ENCODE data around the gene KRT72.

The KRT72 gene

GRCh38 chr12:52646613-52647012 is 45.4 kb upstream of the KRT72 start:
- TF ChIP-seq REST (IDR thresholded peaks at IDR 0.05; ENCODE audit: insufficient read depth in 1 of 2, low read depth in 2 of 2, low read length in 2 of 2) (no peak), SIN3A (IDR thresholded peaks at IDR 0.05; ENCODE audit: borderline replicate concordance, insufficient read depth, low read length) (no peak), POLR2AphosphoS5 (IDR thresholded peaks at IDR 0.05; ENCODE audit: low read depth, low read length) (no peak)

GRCh38 chr12:52645982-52646381 is 44.7 kb upstream of the KRT72 start:
- TF ChIP-seq TAF1 (IDR thresholded peaks at IDR 0.05; ENCODE audit: borderline replicate concordance, insufficient read depth, low read length) (no peak), SIN3A (IDR thresholded peaks at IDR 0.05; ENCODE audit: borderline replicate concordance, insufficient read depth, low read length) (no peak), FOXP2 (optimal IDR thresholded peaks at IDR 0.05; ENCODE audit: borderline replicate concordance, extremely low read depth, extremely low read length, insufficient read depth) (no peak), POLR2AphosphoS5 (IDR thresholded peaks at IDR 0.05; ENCODE audit: low read depth, low read length) (no peak)

GRCh38 chr12:52645120-52645761 is 44.0 kb upstream of the KRT72 start:
- TF ChIP-seq REST (IDR thresholded peaks at IDR 0.05; ENCODE audit: insufficient read depth in 1 of 2, low read depth in 2 of 2, low read length in 2 of 2): no peak
- no peak for TF ChIP-seq POLR2AphosphoS5 (IDR thresholded peaks at IDR 0.05; ENCODE audit: low read depth, low read length)
- TF ChIP-seq SIN3A (IDR thresholded peaks at IDR 0.05; ENCODE audit: borderline replicate concordance, insufficient read depth, low read length): no peak
- TF ChIP-seq FOXP2 (optimal IDR thresholded peaks at IDR 0.05; ENCODE audit: borderline replicate concordance, extremely low read depth, extremely low read length, insufficient read depth): no peak
- no peak for TF ChIP-seq TAF1 (IDR thresholded peaks at IDR 0.05; ENCODE audit: borderline replicate concordance, insufficient read depth, low read length)

- no peak for TF ChIP-seq REST (IDR thresholded peaks at IDR 0.05; ENCODE audit: insufficient read depth in 1 of 2, low read depth in 2 of 2, low read length in 2 of 2)
- no peak for TF ChIP-seq FOXP2 (optimal IDR thresholded peaks at IDR 0.05; ENCODE audit: borderline replicate concordance, extremely low read depth, extremely low read length, insufficient read depth)
- TF ChIP-seq SIN3A (IDR thresholded peaks at IDR 0.05; ENCODE audit: borderline replicate concordance, insufficient read depth, low read length): no peak
- no peak for TF ChIP-seq TAF1 (IDR thresholded peaks at IDR 0.05; ENCODE audit: borderline replicate concordance, insufficient read depth, low read length)
- no peak for TF ChIP-seq POLR2AphosphoS5 (IDR thresholded peaks at IDR 0.05; ENCODE audit: low read depth, low read length)
Observed at GRCh38 chr12:52644078-52644415, 42.8 kb upstream of the KRT72 start.

GRCh38 chr12:52643233-52644077 is 42.2 kb upstream of the KRT72 start:
- TF ChIP-seq FOXP2 (optimal IDR thresholded peaks at IDR 0.05; ENCODE audit: borderline replicate concordance, extremely low read depth, extremely low read length, insufficient read depth) (no peak), REST (IDR thresholded peaks at IDR 0.05; ENCODE audit: insufficient read depth in 1 of 2, low read depth in 2 of 2, low read length in 2 of 2) (no peak), TAF1 (IDR thresholded peaks at IDR 0.05; ENCODE audit: borderline replicate concordance, insufficient read depth, low read length) (no peak), SIN3A (IDR thresholded peaks at IDR 0.05; ENCODE audit: borderline replicate concordance, insufficient read depth, low read length) (no peak), POLR2AphosphoS5 (IDR thresholded peaks at IDR 0.05; ENCODE audit: low read depth, low read length) (no peak)
